A172 (cell line): Measurements from ENCODE around the gene PLS1. TPM values are rescaled to one million over a fixed set of nuclear protein-coding genes. Genes with fewer than 3 reads are reported as not detected.
"Not testable (repeated sequence)": the region's sequence is repeated elsewhere in the genome, so short reads cannot be mapped to it uniquely, and the experiment has no call there.

Experiments
- DNase-seq: peaks from one replicate; pipeline ENCODE4 v3.0.0-alpha.2; 2015; ENCODE audit warnings: low spot score
- total RNA-seq: library from RNA; depleted of rRNA; stranded (reverse); fragments of >200 nt; shearing (Covaris generic); gene quantifications from 2 replicates; pipeline ENCODE4 v1.2.3, GENCODE V29; 2014; rRNA removed

Gene PLS1, protein sequence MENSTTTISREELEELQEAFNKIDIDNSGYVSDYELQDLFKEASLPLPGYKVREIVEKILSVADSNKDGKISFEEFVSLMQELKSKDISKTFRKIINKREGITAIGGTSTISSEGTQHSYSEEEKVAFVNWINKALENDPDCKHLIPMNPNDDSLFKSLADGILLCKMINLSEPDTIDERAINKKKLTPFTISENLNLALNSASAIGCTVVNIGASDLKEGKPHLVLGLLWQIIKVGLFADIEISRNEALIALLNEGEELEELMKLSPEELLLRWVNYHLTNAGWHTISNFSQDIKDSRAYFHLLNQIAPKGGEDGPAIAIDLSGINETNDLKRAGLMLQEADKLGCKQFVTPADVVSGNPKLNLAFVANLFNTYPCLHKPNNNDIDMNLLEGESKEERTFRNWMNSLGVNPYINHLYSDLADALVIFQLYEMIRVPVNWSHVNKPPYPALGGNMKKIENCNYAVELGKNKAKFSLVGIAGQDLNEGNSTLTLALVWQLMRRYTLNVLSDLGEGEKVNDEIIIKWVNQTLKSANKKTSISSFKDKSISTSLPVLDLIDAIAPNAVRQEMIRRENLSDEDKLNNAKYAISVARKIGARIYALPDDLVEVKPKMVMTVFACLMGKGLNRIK
- 6.6 and 7.0 TPM in 2 replicates for total RNA-seq

DNA sequence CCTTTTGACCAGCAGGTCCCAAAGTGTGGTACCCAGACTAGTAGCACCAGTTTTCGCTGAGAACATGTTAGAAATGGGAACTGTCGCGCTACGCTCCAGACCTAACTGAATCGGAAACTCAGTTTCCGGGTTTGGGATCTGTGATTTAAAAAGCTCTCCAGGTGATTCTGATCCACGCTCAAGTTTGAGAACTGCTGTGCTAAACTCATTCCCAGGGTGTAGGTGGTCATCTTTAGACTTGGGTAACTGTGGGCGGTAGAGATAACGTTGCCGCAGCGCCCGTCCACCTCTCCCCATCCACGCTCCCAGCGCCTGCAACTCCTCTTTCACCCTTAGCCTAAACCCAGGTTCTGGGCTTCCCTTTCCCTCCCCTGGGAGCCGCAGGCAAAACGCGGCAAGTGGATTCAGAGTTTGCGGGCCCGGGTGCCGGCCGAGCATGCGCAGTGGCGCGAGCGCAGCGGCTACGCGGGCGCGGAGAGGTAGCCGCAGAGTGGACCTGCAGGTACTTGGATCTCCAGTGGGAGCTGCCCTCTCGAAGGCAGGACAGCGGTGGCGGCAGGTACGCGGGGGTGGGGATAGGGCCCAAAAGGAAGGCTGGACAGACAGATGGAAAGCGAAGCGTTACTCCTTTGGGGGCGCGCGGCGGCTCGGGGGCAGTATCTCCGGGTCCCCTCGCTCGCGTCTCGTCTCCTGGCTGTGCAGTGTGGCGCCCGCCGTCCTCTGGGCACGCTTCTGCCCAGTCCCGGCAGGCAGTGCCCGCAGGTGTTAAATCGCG is at the start of gene PLS1:
PLS1 (plus strand) TSS at position 443 of the 775 bp plus-strand sequence. CDS start 67,845 bp downstream, outside the sequence.
- DNase-seq, result peak; percentile 79

DNA sequence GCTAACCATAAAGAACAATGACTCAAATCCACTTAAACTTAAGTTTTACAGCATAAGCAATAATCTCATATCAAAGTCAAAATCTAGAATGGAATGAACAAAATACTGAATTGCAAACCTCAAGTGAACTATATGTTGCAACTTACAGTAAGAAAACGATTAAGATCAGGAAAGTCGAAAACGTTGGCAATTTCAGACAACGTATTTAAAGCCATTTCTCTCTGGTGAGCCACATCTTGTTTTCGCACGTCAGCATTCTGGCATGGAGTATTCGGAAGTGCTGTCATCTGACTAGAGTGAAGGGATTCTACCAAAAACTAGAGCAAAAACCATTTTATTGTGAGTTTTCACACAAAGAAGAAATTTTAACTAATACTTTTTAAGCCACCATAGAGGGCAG is 46.2 kb upstream of the PLS1 start:
- no peak for DNase-seq

DNA sequence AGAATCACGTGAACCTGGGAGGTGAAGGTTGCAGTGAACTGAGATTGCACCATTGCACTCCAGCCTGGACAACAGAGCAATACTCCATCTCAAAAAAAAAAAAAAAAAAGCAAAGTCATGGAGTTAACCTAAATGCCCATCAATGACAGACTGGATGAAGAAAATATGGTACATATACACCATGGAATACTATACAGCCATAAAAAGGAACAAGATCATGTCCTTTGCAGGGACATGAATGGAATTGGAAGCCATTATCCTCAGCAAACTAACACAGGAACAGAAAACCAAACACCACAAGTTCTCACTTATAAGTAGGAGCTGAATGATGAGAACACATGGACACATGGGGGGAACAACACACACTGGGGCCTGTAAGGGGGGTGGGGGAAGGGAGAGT is 43.6 kb upstream of the PLS1 start:
- not testable (repeated sequence) for DNase-seq

DNA sequence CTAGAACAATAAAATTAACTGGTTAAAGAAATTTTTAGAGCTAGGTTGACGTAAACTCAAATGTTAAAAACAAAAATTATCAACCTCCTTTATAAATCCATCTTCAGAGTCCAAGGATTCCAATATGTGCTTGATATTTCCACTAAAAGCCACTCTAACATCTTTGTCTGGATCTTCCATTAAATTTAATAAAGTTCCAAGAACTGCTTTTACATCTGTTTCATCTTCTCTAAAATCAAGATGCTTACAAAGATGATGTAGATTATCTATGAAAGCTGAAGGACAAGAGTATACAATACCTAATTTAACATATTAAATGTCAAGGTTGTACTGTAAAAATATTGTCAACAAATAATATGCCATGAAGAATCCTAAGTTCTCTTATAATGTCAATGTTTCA is 42.5 kb upstream of the PLS1 start:
- DNase-seq, result no peak

DNA sequence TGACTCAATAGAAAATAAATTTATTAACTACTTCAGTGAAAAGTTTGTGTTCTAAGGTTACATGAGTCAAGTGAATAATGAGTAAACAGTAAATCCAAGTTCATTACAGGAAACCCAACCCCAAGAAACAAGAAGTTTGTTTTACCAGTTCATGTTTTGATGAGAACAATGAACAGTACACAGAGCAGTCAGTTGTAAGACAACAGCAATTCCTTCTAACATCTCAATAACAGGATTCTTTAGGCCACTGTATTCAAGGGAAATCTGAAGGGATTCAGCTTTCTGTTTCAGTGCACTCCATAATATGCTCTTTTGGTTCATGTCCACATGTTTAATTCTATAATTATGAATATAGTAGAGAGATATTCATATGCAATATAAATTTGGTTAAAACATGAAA is 36.1 kb upstream of the PLS1 start:
- DNase-seq, result no peak

DNA sequence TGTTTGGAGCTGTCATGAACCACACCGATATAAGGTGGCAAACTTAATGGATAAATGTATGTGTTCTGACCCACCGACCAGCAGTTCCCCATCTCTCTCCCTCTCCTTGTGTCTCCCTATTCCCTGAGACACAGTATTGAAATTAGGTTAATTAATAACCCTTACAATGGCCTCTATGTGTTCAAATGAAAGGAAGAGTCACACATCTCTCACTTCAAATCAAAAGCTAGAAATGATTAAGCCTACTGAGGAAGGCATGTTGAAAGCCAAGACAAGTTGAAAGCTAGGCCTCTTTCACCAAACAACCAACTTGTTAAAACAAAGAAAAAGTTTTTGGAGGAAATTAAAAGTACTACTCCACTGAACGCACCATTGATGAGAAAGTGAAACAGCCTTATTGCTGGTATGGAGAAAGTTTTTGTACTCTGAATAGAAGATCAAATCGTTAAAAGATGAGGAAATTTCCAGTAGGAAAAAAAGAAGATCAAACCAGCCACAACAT is 32.6 kb upstream of the PLS1 start:
- no peak for DNase-seq

DNA sequence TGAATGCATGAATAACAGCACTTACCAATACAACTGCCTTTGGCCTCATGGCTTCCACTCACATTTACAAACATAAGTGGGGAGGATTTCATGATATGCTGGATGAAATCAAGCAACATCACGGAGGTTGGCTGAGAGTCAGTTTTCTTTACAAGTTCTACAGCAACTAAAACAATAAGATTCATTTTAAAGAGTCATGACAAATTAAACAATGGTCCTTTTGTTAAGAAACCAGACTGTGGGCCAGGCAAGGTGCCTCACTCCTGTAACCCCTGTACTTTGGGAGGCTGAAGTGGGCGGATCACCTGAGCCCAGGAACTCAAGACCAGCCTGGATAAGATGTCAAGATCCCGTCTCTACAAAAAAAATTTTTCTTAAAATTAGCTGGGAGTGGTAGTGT is 30.1 kb upstream of the PLS1 start:
- DNase-seq, result no peak

DNA sequence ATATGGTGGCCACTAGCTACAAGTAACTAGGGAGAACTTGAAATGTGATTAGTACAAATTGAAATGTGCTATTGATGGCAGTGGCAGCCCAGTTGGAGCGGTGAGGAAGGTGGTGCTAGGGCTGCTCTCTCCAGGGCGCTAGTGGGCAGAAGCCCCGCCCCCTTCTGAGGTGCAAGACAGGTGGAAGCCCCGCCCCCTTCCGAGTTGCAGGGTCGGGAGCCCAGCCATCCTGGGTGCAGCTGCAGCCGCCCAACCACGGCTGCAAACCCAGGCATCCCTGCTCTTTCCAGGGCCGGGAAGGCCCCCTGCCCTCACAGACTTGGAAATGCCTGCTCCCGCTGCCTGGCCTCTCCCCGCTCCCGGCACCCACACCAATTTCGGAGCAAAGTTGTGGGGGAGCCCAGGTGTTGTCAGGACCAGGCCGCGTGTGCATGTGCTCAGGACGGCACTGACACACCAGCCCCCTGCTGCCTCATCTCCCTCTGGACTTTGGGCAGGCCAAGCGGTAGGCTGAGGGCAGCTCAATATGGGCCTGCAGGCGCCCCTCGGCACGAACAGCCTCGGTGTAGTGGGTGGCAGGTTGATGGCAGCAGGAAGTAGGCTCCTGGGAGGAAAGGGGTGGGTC is 27.7 kb upstream of the PLS1 start:
- no peak for DNase-seq

DNA sequence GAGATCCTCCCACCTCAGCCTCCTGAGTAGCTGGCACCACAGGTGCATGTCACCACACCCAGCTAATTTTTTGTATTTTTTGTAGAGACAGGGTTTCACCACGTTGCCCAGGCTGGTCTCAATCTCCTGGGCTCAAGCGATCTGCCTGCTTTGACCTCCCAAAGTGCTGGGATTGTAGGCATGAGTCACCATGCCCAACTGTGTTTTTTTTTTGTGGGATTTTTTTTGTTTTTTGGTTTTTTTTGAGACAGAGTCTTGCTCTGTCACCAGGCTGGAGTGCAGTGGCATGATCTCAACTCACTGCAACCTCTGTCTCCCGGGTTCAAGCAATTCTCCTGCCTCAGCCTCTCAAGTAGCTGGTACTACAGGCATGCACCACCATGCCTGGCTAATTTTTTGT is 26.8 kb upstream of the PLS1 start:
- not testable (repeated sequence) for DNase-seq

DNA sequence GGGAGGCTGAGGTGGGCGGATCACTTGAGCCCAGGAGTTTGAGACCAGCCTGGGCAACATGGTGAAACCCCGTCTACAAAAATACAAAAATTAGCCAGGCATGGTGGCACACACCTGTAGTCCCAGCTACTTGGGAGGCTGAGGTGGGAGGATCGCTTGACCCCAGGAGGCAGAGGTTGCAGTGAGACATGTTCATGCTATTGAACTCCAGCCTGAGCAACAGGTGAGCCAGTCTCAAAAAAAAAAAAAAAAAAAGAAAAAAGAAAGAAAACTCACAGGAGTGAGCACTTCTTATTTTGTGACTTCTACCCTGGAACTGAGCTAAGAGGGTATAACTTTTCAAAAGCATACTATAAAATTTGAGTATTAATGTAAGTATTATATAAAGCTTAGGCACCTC is 22.0 kb upstream of the PLS1 start:
- DNase-seq, result not testable (repeated sequence)

DNA sequence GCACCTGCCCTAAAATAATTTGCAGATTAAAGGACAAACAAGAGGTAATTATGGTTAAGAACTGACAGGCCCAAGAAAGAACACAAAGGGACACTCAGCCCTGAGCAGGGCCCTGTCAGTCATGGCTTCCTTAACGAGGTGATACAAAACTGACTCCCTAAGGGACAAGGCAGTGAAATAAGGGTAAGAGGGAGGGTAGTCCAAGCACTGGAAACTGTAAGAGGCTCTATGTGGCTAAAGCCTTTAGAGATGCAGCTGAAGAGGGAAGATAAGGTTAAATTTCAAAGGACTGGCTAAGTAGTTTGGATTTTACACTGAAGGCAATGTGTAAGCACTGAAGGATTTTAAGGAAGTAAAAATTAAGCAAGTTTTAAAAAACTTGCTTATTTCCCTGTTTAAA is 21.5 kb upstream of the PLS1 start:
- no peak for DNase-seq

DNA sequence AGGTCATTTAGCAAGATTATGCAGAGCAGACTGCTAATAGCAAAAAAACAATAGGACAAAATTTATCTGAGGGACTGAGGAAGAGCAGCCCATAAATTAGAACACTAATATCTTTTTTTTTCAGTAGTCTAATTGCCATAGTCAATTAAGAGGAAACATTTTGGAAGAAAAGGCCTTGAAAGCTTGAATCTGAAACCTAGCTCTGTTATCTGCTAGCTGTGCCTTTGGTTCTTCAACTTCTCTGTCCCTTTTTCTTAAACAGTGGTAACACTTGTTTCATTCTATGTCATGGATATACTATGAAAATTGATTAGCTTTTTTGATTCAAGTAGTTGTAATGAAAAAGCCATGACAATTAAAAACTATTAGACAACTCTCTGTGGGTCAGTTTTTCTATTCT is 19.4 kb upstream of the PLS1 start:
- DNase-seq, result no peak

DNA sequence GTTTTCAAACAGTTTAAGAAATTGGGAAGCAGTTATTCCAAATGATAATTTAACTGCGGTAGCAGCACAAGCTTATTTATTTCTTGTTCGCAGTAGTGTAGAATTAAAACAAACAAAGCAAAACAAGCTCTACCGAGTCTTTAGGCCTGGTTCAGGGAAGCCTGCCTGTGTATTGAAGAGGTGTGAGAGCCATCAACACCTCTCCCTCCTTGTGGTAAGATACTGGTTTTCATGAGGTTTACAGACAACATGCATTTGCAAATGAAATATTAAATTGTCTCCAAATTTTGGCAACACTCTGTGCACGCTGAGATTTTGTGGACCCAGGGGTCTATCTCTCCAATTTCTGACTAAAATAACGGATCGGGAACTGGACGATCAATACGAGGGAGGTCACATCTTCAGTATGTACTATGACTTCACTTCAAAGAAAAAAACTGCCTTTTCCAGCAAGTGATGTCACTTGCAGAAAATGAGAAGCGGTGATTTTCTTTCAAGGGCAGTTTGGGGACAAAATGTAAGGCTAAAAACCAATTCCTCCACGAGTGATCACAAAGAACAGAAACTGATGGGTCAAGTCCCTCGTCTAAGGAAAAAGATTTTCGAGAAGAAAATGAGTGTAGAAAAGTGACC is 18.4 kb upstream of the PLS1 start:
- DNase-seq, result no peak

DNA sequence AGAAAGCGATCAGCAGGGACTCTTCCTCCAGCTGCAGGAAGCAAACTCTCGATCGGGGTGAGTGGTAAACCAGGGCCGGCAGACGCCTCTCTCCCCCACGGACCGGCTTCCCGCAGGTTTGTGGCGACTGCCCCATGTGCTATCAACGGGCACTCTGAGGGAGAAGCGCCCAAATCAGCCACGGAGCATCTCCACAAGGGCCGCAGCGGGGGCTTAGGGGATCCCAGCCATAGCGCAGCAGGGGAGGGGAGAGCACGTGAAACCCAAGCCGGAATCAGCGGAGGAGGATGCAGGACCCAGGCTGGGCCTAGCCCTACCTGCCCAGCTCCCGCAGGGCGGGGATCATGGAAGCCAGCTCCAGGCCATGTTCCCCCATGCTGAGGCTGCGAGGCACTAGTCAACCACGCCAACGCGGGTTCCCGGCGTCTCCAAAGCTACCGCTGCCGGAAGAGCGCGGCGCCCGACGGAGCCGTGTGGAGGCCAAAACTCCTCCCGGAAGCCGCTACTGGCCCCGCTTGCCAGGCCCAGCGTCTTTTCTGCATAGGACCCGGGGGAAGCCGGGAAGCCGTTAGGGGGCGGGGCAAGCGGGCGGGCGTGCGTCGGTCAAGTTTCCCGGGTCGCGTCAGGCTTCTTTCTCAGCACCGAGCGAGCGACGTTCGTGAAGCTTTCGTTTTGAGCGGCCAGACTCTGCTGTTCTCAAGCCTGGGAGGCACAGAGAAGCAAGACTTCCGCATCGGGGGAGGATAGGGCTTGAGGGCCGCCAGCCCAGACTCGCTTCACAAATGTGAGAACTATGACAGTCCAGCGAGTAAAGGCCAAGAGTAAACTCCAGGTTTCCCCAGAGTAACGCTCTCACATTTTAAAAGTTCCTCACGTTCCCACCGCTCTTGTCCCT is 17.6 kb upstream of the PLS1 start, which contains the start of gene ATR:
ATR (minus strand) TSS at position 405 of the 895 bp plus-strand sequence; CDS start at position 376, 29 bp downstream.
- peak; percentile 91 for DNase-seq

DNA sequence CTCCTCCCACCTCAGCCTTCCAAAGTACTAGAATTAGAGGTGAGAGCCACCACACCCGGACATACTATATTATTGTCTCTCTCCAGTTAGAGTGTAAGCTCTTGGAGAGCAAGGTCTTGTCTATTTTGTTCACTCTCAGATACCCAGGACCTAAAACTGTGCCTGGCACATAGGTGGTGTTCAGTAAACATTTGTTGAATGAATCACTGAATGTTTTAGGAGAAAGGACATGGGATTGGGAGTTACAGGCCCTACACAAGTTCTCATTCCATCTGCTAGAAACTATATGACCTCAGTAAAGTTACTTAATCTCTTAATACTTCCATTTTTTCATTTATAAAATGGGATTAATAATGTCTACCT is 16.2 kb upstream of the PLS1 start:
- DNase-seq, result no peak

DNA sequence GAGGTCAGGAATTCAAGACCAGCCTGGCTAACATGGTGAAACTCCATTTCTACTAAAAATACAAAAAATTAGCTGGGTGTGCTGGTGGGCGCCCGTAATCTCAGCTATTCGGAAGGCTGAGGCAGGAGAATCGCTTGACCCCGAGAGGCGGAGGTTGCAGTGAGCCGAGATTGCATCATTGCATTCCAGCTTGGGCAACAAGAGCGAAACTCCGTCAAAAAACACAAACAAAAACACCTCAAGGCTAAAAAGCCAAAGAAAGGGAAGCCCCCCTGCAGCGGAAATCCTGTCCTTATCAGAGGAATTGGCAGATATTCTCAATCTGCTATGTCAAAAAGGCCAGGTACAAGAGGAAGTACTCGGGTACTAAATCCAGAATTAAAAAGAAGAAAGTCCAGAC is 15.1 kb upstream of the PLS1 start:
- DNase-seq, result not testable (repeated sequence)

DNA sequence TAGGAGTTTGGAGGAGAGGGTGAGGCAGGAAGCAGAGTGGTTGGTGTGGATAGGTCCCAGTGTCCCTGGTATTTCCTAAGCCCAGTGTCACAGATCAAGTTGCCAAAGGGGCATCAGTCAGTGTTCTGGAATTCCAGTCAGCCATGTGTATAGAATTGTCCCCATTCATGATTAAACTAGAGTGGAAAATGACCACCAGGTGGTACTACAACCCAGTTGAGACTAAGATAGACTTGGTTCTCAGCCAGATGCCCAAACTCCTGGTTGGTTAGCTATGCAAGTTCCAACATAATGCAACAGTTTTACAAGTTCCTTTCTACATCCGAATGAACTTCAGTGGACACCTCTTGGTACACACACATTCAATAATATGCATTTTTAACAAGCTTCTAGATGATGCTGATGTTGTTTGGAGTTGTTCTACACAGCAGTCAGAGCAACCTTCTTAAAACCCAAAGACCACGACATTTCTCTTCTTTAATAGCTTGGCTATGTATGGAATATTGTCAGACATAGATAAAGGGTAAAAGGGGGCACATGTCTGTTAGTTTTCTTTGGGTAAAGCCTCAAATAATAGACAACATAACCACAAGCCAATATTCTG is 9.3 kb upstream of the PLS1 start:
- peak; percentile 88 for DNase-seq

DNA sequence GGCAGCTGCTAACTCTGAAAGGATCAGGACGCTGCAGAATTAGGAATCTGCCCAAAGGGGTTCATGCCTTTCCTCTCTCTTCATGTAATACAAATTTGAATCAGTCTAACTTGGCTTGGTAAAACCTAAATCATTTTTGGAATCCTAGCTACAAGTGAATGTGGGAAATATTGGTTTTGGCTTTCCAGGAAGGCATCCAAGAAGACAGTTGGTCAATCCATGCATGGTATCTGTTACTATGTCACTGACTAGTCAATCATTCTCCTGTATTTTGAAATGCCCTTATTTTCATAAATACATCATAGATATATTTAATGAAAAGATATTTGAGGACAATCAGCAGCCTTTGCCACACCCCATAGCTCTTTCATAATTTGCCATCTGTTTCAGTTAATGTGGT is 7.5 kb upstream of the PLS1 start:
- no peak for DNase-seq

DNA sequence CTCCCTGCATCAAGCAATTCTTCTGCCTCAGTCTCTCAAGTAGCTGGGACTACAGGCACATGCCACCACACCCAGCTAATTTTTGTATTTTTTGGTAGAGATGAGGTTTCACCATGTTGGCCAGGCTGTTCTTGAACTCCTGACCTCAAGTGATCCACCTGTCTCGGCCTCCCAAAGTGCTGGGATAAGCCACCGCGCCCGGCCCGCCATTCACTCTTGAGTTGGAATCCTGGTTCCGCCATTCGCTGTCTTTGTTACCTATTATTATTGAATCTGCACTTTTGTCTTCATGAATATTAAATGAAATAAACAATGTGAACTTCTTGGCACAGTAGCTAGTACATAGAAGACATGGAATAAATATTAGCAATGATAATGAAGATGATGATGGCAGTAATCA is 3.9 kb upstream of the PLS1 start:
- DNase-seq, result not testable (repeated sequence)

DNA sequence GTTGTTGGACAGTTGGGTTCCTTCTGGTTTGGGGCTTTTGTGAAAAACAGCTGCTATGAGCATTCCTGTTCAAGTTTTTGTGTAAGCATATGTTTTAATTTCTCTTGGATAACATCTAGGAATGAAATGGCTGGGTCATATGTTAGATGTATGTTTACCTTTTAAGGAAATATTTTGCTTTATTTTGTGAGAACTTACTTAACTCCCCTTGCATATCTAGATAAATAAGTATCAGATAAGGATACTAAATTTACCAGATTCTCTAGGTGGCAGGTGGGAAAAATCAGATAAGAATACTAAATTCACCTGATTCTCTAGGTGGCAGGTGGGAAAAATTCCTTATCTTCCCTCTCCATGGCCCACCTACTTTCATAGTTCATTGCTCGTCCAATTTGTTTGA is 1.1 kb upstream of the PLS1 start:
- DNase-seq, result no peak
